ENCODE measurements around the gene KCNG1.

The KCNG1 gene

DNA sequence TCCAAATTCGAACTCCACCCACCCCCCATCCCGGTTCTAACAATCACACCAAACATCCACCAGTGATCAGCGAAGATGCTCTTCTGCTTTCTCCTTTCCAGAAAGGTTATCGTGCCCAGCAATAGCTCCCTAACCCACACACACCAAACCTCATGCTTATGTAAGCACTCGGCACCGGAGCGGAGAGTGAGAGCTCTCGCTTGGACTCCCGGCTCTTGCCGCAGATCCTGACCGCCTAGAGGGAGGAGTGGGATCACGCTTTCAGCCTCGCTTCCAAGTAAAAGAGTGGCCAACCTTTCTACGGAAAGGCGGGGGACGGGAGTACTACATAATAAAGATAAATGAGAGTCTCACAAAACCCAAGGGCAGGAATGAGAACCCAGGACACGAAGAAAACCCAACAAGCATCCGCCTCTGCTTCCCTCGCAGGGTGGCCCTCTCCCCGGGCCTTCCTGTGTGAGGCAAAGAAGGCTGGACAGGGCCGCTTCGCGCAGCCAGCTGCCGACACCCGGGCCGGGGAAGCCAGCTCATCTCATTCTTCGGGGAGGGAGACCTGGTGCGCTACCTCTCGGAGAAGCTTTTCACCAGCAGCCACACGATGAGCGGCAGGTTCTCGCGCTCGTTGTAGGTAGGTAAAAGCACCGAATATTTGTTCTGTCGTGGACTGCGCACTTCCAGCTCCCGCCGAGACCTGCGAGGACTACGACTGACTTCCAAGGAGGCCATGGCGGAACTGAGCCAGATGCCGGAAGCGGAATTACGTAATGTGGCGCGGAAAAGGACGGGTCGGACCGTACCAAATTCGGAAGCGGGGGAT is 64.9 kb downstream of the KCNG1 start, which contains the start of gene DPM1:
Gene DPM1 (minus strand): TSS at position 735 of the 817 bp plus-strand sequence. CDS start 9 bp downstream, at position 726.
- no peak; the same call in 1 of the 2 replicates for TF ChIP-seq Cebpa-rat (IDR thresholded peaks at IDR 0.05)
- Histone ChIP-seq H3K36me3 (peaks cover 36% of the 10 kb centered on the region), H3K4me1 (peaks cover 39% of the 10 kb centered on the region), H3K9ac (peak within 1 kb of the TSS; percentile 98), H3K27ac (peak within 1 kb of the TSS; percentile 99), H3K4me2 (peak within 1 kb of the TSS; percentile 97), H3K4me3 (peak within 1 kb of the TSS; percentile 90), H3K9me3 (no peaks in the 10 kb centered on the region), H3K27me3 (no peaks in the 10 kb centered on the region), H4K20me1 (peaks cover 74% of the 10 kb centered on the region)

DNA sequence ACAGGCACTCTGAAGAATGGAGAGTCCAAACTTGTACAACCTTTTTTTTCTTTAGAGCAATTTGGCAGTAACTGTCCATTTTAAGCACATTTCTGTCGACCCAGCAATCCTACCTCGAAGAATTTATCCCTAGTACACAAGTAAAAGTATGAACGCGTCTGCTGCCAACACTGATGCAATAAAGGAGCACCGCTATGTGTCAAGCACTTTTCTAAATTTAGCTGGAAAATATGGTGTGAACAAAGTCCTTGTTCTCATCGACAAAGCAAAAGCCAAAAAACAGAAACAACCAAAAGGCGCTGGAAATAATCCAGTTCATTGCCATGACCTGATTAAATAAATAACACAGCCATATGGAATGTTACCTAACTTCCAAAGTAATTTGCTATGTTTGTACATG is 65.6 kb downstream of the KCNG1 start:
- peaks cover 39% of the 10 kb centered on the region for H3K4me1 ChIP-seq
- peak overlapping the region; percentile 97 for H3K4me2 ChIP-seq
- TF ChIP-seq Cebpa-rat (IDR thresholded peaks at IDR 0.05), result no peak
- no peaks in the 10 kb centered on the region for H3K9me3 ChIP-seq
- peaks cover 40% of the 10 kb centered on the region for H3K36me3 ChIP-seq
- H3K27me3 ChIP-seq, result no peaks in the 10 kb centered on the region
- peaks cover 80% of the 10 kb centered on the region for H4K20me1 ChIP-seq
- peak overlapping the region; percentile 99; the same call in 1 of the 2 replicates for H3K27ac ChIP-seq
- peak overlapping the region; percentile 90 for H3K4me3 ChIP-seq
- peak overlapping the region; percentile 98 for H3K9ac ChIP-seq

DNA sequence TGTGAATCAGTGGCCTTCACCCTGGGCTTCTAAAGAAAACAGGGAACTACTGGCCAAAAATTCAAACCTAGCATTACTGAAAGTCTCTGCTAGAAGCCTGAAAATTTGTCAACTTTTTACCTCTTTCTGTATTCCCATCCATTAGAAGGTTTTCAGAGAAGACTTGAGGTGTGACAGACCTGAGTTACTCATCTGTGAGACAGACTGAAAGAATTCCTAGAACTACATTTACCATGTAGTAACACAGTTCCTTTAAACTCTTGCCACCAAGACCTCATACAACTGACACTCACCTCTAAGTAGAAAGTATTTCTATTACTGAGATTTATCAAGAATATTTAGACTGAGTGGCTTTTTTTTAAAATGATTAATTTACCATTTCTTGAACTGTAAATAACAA is 69.1 kb downstream of the KCNG1 start:
- no peak overlapping the region for H3K27ac ChIP-seq
- H3K4me1 ChIP-seq, result peaks cover 17% of the 10 kb centered on the region
- H3K36me3 ChIP-seq, result peaks cover 62% of the 10 kb centered on the region
- no peak overlapping the region for H3K4me2 ChIP-seq
- H3K4me3 ChIP-seq, result no peak overlapping the region
- TF ChIP-seq Cebpa-rat (IDR thresholded peaks at IDR 0.05), result no peak
- no peak overlapping the region for H3K9ac ChIP-seq
- H4K20me1 ChIP-seq, result peaks cover 79% of the 10 kb centered on the region
- H3K27me3 ChIP-seq, result no peaks in the 10 kb centered on the region
- H3K9me3 ChIP-seq, result no peaks in the 10 kb centered on the region
